GM23338 (cell line): ENCODE measurements around the gene SLFN12.

Experiments
- JUNB ChIP-seq: IDR thresholded peaks from one replicate; pipeline ENCODE4 v1.6.1; 2016; ENCODE audit warnings: antibody characterized with exemption; ENCODE audit not compliant: unreplicated experiment
- TF ChIP-seq, protein P1 (sequence below), 2 experiments: fragments of 200-600 bp in 1 of 2; sonication (generic) in 1 of 2; conservative IDR thresholded peaks; 2 replicates each; pipeline versions ENCODE4 v1.5.1 to v1.6.1; 2016 to 2017; ENCODE audit warnings: antibody characterized with exemption in 2 of 2, low read depth in 2 of 2, mild to moderate bottlenecking in 2 of 2, moderate library complexity in 1 of 2

DNA sequence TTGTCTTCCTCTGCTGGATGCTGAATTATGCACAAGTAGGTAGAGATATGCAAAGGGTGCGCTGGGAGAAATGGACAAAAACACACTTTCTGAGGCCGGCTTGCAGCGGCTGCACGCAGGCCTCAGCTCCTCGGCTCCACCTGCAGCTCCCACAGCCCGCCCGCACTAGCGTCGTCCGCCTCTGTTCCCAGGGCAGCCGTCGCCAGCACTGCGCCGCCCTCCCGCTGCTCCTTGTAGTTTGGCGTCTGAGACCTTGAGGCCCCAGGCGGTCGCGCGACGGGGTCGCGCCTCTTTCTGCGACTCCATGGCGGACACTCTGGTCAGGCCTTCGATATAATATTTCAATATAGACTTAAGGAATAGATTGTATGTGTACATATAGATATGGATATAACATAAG lies 24.8 kb downstream of the SLFN12 start:
- TF ChIP-seq JUNB, result no peak
- TF ChIP-seq, protein P1, sequence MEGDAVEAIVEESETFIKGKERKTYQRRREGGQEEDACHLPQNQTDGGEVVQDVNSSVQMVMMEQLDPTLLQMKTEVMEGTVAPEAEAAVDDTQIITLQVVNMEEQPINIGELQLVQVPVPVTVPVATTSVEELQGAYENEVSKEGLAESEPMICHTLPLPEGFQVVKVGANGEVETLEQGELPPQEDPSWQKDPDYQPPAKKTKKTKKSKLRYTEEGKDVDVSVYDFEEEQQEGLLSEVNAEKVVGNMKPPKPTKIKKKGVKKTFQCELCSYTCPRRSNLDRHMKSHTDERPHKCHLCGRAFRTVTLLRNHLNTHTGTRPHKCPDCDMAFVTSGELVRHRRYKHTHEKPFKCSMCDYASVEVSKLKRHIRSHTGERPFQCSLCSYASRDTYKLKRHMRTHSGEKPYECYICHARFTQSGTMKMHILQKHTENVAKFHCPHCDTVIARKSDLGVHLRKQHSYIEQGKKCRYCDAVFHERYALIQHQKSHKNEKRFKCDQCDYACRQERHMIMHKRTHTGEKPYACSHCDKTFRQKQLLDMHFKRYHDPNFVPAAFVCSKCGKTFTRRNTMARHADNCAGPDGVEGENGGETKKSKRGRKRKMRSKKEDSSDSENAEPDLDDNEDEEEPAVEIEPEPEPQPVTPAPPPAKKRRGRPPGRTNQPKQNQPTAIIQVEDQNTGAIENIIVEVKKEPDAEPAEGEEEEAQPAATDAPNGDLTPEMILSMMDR (conservative IDR thresholded peaks at IDR 0.05; ENCODE audit: low read depth in 2 of 2), result no peak
